GM23338 (cell line): ENCODE data around the gene UBXN11. TPM values are rescaled to one million over a fixed set of nuclear protein-coding genes. Genes with fewer than 3 reads are reported as not detected.

Experiments used
- ATAC-seq: fragments of 200-7000 bp; cut with Tn5 transposase; 3 replicates; pipeline ENCODE4 v1.9.1; 2020
- DNase-seq: peaks from one replicate; pipeline ENCODE4 v3.0.0-alpha.2; 2015; ENCODE audit warnings: low spot score
- H2AFZ ChIP-seq: fragments of 200-600 bp; sonication (generic); 2 replicates; pipeline ENCODE4 v1.8.0; 2016; ENCODE audit warnings: antibody characterized with exemption, mild to moderate bottlenecking, moderate library complexity
- H3F3A ChIP-seq: fragments of 200-600 bp; sonication (generic); replicated peaks from 2 replicates; pipeline ENCODE4 v1.8.0; 2017; ENCODE audit warnings: antibody characterized with exemption, mixed run types, low read depth
- H3K27ac ChIP-seq: fragments of 200-600 bp; sonication (generic); 2 replicates; pipeline ENCODE4 v1.6.1; 2016; ENCODE audit warnings: low read depth
- H3K27me3 ChIP-seq: fragments of 200-600 bp; sonication (generic); 2 replicates; pipeline ENCODE4 v1.8.0; 2016; ENCODE audit warnings: mild to moderate bottlenecking, mixed run types, moderate library complexity; ENCODE audit not compliant: insufficient read depth
- H3K36me3 ChIP-seq: fragments of 200-600 bp; sonication (generic); 2 replicates; pipeline ENCODE4 v1.8.0; 2016; ENCODE audit warnings: mild to moderate bottlenecking; ENCODE audit not compliant: insufficient read depth
- H3K4me1 ChIP-seq: fragments of 200-600 bp; sonication (generic); 2 replicates; pipeline ENCODE4 v1.8.0; 2016; ENCODE audit warnings: mild to moderate bottlenecking, moderate library complexity; ENCODE audit not compliant: insufficient read depth
- H3K4me2 ChIP-seq: fragments of 200-600 bp; sonication (generic); 2 replicates; pipeline ENCODE4 v1.7.1; 2017; ENCODE audit warnings: mixed run types
- H3K4me3 ChIP-seq: fragments of 200-600 bp; sonication (generic); 2 replicates; pipeline ENCODE4 v1.6.1; 2016; ENCODE audit warnings: mixed run types
- H3K79me2 ChIP-seq: fragments of 200-600 bp; sonication (generic); replicated peaks from 2 replicates; pipeline ENCODE4 v1.8.0; 2017; ENCODE audit warnings: mild to moderate bottlenecking; ENCODE audit not compliant: insufficient read depth
- H3K9me2 ChIP-seq: fragments of 200-600 bp; sonication (generic); 2 replicates; pipeline ENCODE4 v1.8.0; 2017; ENCODE audit not compliant: insufficient read depth
- H4K20me1 ChIP-seq: fragments of 200-600 bp; sonication (generic); replicated peaks from 2 replicates; pipeline ENCODE4 v1.8.0; 2017; ENCODE audit warnings: mild to moderate bottlenecking; ENCODE audit not compliant: insufficient read depth
- H3K27ac Mint-ChIP-seq: 2 replicates; pipeline ENCODE4 v1.8.0; 2020; ENCODE audit warnings: inconsistent platforms, mild to moderate bottlenecking, moderate library complexity, mixed read lengths
- H3K27me3 Mint-ChIP-seq: 3 replicates; pipeline ENCODE4 v1.8.0; 2022; ENCODE audit warnings: low read depth, mild to moderate bottlenecking, moderate library complexity, mixed read lengths, inconsistent platforms; ENCODE audit not compliant: insufficient read depth, poor library complexity
- H3K36me3 Mint-ChIP-seq: 3 replicates; pipeline ENCODE4 v1.8.0; 2021; ENCODE audit warnings: low read depth, mild to moderate bottlenecking, inconsistent platforms, moderate library complexity, mixed read lengths
- H3K4me1 Mint-ChIP-seq: 3 replicates; pipeline ENCODE4 v1.8.0; 2020; ENCODE audit warnings: mild to moderate bottlenecking, inconsistent platforms, mixed read lengths
- H3K4me3 Mint-ChIP-seq: 3 replicates; pipeline ENCODE4 v1.8.0; 2021; ENCODE audit warnings: moderate library complexity, mild to moderate bottlenecking, inconsistent platforms, mixed read lengths
- H3K9me3 Mint-ChIP-seq: 3 replicates; pipeline ENCODE4 v1.8.0; 2020; ENCODE audit warnings: moderate library complexity, mild to moderate bottlenecking, inconsistent platforms, mixed read lengths
- CREB1 ChIP-seq: fragments of 250-450 bp; sonication (Bioruptor Pico); IDR thresholded peaks from 2 replicates; pipeline ENCODE4 v1.5.0; 2020; ENCODE audit warnings: low read depth, mild to moderate bottlenecking, moderate library complexity
- EZH2 ChIP-seq: fragments of 200-600 bp; sonication (generic); IDR thresholded peaks from one replicate; pipeline ENCODE4 v1.8.0; 2017; ENCODE audit warnings: antibody characterized with exemption, mild to moderate bottlenecking, low read depth; ENCODE audit not compliant: unreplicated experiment
- EZH2phosphoT487 ChIP-seq: fragments of 200-600 bp; sonication (generic); IDR thresholded peaks from one replicate; pipeline ENCODE4 v1.8.1; 2018; ENCODE audit warnings: antibody characterized with exemption; ENCODE audit not compliant: unreplicated experiment
- NANOG ChIP-seq: IDR thresholded peaks from 2 replicates; pipeline ENCODE4 v1.6.1; 2016; ENCODE audit warnings: antibody characterized with exemption, borderline replicate concordance
- POLR2AphosphoS5 ChIP-seq: IDR thresholded peaks from 2 replicates; pipeline ENCODE4 v1.6.1; 2016; ENCODE audit warnings: antibody characterized with exemption, low read depth
- STAT1 ChIP-seq: IDR thresholded peaks from one replicate; pipeline ENCODE4 v1.6.1; 2016; ENCODE audit warnings: antibody characterized with exemption; ENCODE audit not compliant: unreplicated experiment
- ZNF331 ChIP-seq: fragments of 250-450 bp; sonication (Bioruptor Pico); IDR thresholded peaks from 2 replicates; pipeline ENCODE4 v1.5.0; 2020; ENCODE audit warnings: low read depth, mild to moderate bottlenecking, moderate library complexity
- polyA plus RNA-seq: library from polyadenylated mRNA; unstranded; fragments of >200 nt; fragmentation: Nextera tagmentation; extraction: Ambion mirVana; gene quantifications from 2 replicates; pipeline ENCODE4 v1.2.1, GENCODE V29; 2016
- total RNA-seq: library from RNA; depleted of rRNA; stranded (reverse); fragments of >200 nt; shearing (Covaris generic); gene quantifications from 2 replicates; pipeline ENCODE4 v1.2.3, GENCODE V29; 2014
- TF ChIP-seq, protein P1 (sequence below), 2 experiments: fragments of 200-600 bp in 1 of 2; sonication (generic) in 1 of 2; conservative IDR thresholded peaks; 2 replicates each; pipeline versions ENCODE4 v1.5.1 to v1.6.1; 2016 to 2017; ENCODE audit warnings: antibody characterized with exemption in 2 of 2, low read depth in 2 of 2, mild to moderate bottlenecking in 2 of 2, moderate library complexity in 1 of 2
- TF ChIP-seq, protein P2 (sequence below): IDR thresholded peaks from one replicate; pipeline ENCODE4 v1.6.1; 2018; ENCODE audit warnings: antibody characterized with exemption; ENCODE audit not compliant: unreplicated experiment
- TF ChIP-seq, protein P3 (sequence below): IDR thresholded peaks from 2 replicates; pipeline ENCODE4 v1.6.1; 2016; ENCODE audit warnings: antibody characterized with exemption

UBXN11 gene
- total and polyA plus RNA-seq, 2 experiments from 2014 or later: 8.0 to 8.3 TPM

DNA sequence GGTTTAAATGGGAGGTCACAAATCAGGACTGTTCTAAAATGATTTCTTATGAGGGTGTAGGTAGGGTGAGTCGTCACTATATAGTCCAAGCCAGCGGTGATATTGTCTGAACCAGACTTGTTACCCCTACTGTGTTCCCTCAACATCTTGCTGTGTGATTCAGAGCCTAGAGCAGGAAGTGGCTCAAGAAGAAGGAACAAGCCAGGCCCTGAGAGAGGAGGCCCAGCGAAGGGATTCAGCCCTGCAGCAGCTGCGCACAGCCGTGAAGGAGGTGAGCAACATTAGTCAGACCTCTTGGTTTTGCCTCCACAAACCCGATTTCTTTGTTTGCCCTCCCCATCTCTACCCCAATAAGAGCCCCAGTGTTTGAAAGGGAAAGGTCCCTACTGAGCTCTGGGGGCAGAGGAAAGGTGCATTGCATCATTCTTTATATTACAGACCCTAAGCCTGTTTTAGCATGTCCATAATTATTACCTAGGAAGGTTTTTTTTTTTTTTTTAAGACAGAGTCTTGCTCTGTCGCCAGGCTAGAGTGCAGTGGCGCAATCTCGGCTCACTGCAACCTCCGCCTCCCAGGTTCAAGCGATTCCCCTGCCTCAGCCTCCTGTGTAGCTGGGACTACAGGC is 31.5 kb downstream of the UBXN11 start:
- Mint-ChIP-seq H3K27me3 (peaks cover 9% of the 10 kb centered on the region), H3K36me3 (peaks cover 82% of the 10 kb centered on the region), H3K4me3 (no peak overlapping the region), H3K27ac (peak overlapping the region; percentile 73), H3K4me1 (peaks cover 23% of the 10 kb centered on the region), H3K9me3 (no peaks in the 10 kb centered on the region)
- Histone ChIP-seq H3K79me2 (no peaks in the 10 kb centered on the region), H3F3A (peaks cover 25% of the 10 kb centered on the region), H3K4me3 (no peak overlapping the region), H3K27me3 (no peaks in the 10 kb centered on the region), H3K36me3 (peaks cover 43% of the 10 kb centered on the region), H3K27ac (peak overlapping the region; percentile 77), H4K20me1 (peaks cover 8% of the 10 kb centered on the region), H3K9me2 (no peaks in the 10 kb centered on the region), H2AFZ (no peak overlapping the region), H3K4me1 (no peaks in the 10 kb centered on the region; the same call in 1 of the 2 replicates), H3K4me2 (no peak overlapping the region)
- no peak for ATAC-seq
- no peak for DNase-seq
- TF ChIP-seq, protein P1, sequence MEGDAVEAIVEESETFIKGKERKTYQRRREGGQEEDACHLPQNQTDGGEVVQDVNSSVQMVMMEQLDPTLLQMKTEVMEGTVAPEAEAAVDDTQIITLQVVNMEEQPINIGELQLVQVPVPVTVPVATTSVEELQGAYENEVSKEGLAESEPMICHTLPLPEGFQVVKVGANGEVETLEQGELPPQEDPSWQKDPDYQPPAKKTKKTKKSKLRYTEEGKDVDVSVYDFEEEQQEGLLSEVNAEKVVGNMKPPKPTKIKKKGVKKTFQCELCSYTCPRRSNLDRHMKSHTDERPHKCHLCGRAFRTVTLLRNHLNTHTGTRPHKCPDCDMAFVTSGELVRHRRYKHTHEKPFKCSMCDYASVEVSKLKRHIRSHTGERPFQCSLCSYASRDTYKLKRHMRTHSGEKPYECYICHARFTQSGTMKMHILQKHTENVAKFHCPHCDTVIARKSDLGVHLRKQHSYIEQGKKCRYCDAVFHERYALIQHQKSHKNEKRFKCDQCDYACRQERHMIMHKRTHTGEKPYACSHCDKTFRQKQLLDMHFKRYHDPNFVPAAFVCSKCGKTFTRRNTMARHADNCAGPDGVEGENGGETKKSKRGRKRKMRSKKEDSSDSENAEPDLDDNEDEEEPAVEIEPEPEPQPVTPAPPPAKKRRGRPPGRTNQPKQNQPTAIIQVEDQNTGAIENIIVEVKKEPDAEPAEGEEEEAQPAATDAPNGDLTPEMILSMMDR (conservative IDR thresholded peaks at IDR 0.05; ENCODE audit: low read depth in 2 of 2): no peak
- TF ChIP-seq EZH2: no peak
- TF ChIP-seq STAT1: no peak
- no peak for TF ChIP-seq NANOG
- TF ChIP-seq, protein P2, sequence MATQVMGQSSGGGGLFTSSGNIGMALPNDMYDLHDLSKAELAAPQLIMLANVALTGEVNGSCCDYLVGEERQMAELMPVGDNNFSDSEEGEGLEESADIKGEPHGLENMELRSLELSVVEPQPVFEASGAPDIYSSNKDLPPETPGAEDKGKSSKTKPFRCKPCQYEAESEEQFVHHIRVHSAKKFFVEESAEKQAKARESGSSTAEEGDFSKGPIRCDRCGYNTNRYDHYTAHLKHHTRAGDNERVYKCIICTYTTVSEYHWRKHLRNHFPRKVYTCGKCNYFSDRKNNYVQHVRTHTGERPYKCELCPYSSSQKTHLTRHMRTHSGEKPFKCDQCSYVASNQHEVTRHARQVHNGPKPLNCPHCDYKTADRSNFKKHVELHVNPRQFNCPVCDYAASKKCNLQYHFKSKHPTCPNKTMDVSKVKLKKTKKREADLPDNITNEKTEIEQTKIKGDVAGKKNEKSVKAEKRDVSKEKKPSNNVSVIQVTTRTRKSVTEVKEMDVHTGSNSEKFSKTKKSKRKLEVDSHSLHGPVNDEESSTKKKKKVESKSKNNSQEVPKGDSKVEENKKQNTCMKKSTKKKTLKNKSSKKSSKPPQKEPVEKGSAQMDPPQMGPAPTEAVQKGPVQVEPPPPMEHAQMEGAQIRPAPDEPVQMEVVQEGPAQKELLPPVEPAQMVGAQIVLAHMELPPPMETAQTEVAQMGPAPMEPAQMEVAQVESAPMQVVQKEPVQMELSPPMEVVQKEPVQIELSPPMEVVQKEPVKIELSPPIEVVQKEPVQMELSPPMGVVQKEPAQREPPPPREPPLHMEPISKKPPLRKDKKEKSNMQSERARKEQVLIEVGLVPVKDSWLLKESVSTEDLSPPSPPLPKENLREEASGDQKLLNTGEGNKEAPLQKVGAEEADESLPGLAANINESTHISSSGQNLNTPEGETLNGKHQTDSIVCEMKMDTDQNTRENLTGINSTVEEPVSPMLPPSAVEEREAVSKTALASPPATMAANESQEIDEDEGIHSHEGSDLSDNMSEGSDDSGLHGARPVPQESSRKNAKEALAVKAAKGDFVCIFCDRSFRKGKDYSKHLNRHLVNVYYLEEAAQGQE: no peak
- no peak for TF ChIP-seq ZNF331 (CRISPR knock-in tag)
- TF ChIP-seq CREB1 (CRISPR knock-in tag): no peak
- no peak for TF ChIP-seq EZH2phosphoT487
- TF ChIP-seq, protein P3, sequence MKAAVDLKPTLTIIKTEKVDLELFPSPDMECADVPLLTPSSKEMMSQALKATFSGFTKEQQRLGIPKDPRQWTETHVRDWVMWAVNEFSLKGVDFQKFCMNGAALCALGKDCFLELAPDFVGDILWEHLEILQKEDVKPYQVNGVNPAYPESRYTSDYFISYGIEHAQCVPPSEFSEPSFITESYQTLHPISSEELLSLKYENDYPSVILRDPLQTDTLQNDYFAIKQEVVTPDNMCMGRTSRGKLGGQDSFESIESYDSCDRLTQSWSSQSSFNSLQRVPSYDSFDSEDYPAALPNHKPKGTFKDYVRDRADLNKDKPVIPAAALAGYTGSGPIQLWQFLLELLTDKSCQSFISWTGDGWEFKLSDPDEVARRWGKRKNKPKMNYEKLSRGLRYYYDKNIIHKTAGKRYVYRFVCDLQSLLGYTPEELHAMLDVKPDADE: no peak
- no peak for TF ChIP-seq POLR2AphosphoS5
